HG02588 (cell line): ENCODE data around the gene IGF2R.

Experiments
- ATAC-seq: cut with Tn5 transposase; IDR thresholded peaks from one replicate; pipeline ENCODE4 v1.9.1; 2021; ENCODE audit warnings: mild to moderate bottlenecking, moderate library complexity; ENCODE audit not compliant: unreplicated experiment

The IGF2R gene

GRCh38 chr6:160015778-160016684, 47.1 kb downstream of the IGF2R start:
- no peak for ATAC-seq

- no peak for ATAC-seq
Observed at GRCh38 chr6:160022101-160022500, 53.2 kb downstream of the IGF2R start.

- no peak for ATAC-seq
Observed at GRCh38 chr6:160022793-160023192, 53.9 kb downstream of the IGF2R start.

GRCh38 chr6:160024152-160024551, 55.3 kb downstream of the IGF2R start:
- ATAC-seq = no peak

- ATAC-seq = no peak
Observed at GRCh38 chr6:160027076-160027475, 58.2 kb downstream of the IGF2R start.

GRCh38 chr6:160027931-160028330, 59.0 kb downstream of the IGF2R start:
- no peak for ATAC-seq

GRCh38 chr6:160028487-160029275, 59.8 kb downstream of the IGF2R start:
- no peak for ATAC-seq

- no peak for ATAC-seq
Observed at GRCh38 chr6:160029525-160029924, 60.6 kb downstream of the IGF2R start.

- ATAC-seq = no peak
Observed at GRCh38 chr6:160030103-160030502, 61.2 kb downstream of the IGF2R start.

- no peak for ATAC-seq
Observed at GRCh38 chr6:160031442-160031841, 62.6 kb downstream of the IGF2R start.

GRCh38 chr6:160031871-160032270, 63.0 kb downstream of the IGF2R start:
- no peak for ATAC-seq

- ATAC-seq = no peak
Observed at GRCh38 chr6:160032538-160032937, 63.7 kb downstream of the IGF2R start.

GRCh38 chr6:160034036-160034930, 65.4 kb downstream of the IGF2R start:
- ATAC-seq = no peak

- no peak for ATAC-seq
Observed at GRCh38 chr6:160035241-160035640, 66.4 kb downstream of the IGF2R start.

GRCh38 chr6:160035693-160036330, 66.9 kb downstream of the IGF2R start:
- ATAC-seq = no peak

- no peak for ATAC-seq
Observed at GRCh38 chr6:160036331-160036695, 67.4 kb downstream of the IGF2R start.

GRCh38 chr6:160036790-160037206, 67.9 kb downstream of the IGF2R start:
- no peak for ATAC-seq

GRCh38 chr6:160038479-160038878, 69.6 kb downstream of the IGF2R start:
- no peak for ATAC-seq

- ATAC-seq = no peak
Observed at GRCh38 chr6:160039441-160039840, 70.6 kb downstream of the IGF2R start.

- ATAC-seq = no peak
Observed at GRCh38 chr6:160040055-160040454, 71.2 kb downstream of the IGF2R start.
